IMR-90 (cell line): ENCODE data around the gene CD19.

Experiments
- BHLHE40 ChIP-seq: fragments of 150-350 bp; IDR thresholded peaks from 2 replicates; pipeline ENCODE4 v1.6.1; 2016; ENCODE audit warnings: mild to moderate bottlenecking, low read depth, low read length
- CEBPB ChIP-seq: IDR thresholded peaks from 2 replicates; pipeline ENCODE4 v1.6.1; 2012; ENCODE audit warnings: low read depth, low read length, improper control_type of control experiment
- CHD1 ChIP-seq: IDR thresholded peaks from 2 replicates; pipeline ENCODE4 v1.6.1; 2012; ENCODE audit warnings: low read depth, low read length, improper control_type of control experiment
- CTCF ChIP-seq: conservative IDR thresholded peaks from 2 replicates; pipeline ENCODE4 v1.5.1; 2012; ENCODE audit warnings: mild to moderate bottlenecking, low read depth, low read length, improper control_type of control experiment
- MAFK ChIP-seq: IDR thresholded peaks from 2 replicates; pipeline ENCODE4 v1.6.1; 2012; ENCODE audit warnings: low read depth, low read length, improper control_type of control experiment
- POLR2A ChIP-seq: IDR thresholded peaks from 2 replicates; pipeline ENCODE4 v1.6.1; 2012; ENCODE audit warnings: mild to moderate bottlenecking, low read depth, low read length
- RAD21 ChIP-seq: IDR thresholded peaks from 2 replicates; pipeline ENCODE4 v1.6.1; 2012; ENCODE audit warnings: low read length, improper control_type of control experiment
- RCOR1 ChIP-seq: IDR thresholded peaks from 2 replicates; pipeline ENCODE4 v1.6.1; 2012; ENCODE audit warnings: mild to moderate bottlenecking, low read length, improper control_type of control experiment; ENCODE audit not compliant: insufficient replicate concordance
- SMC3 ChIP-seq: fragments of 150-350 bp; IDR thresholded peaks from 2 replicates; pipeline ENCODE4 v1.6.1; 2016; ENCODE audit warnings: low read depth, mild to moderate bottlenecking, antibody characterized with exemption, low read length, moderate library complexity
- USF2 ChIP-seq: fragments of 150-350 bp; IDR thresholded peaks from 2 replicates; pipeline ENCODE4 v1.6.1; 2017; ENCODE audit warnings: mild to moderate bottlenecking, antibody characterized with exemption, low read length, low read depth

GRCh38 chr16:28933171-28933570 is 1.4 kb downstream of the CD19 start:
- TF ChIP-seq CTCF = no peak
- no peak for TF ChIP-seq POLR2A
- TF ChIP-seq MAFK = no peak
- TF ChIP-seq RCOR1 = no peak
- no peak for TF ChIP-seq CHD1
- no peak for TF ChIP-seq SMC3
- TF ChIP-seq RAD21 = no peak
- TF ChIP-seq USF2 = no peak
- no peak for TF ChIP-seq CEBPB
- TF ChIP-seq BHLHE40 = no peak
